Neural cell (in vitro differentiated cells): ENCODE results near the gene SPPL2A.

Experiments
- EP300 ChIP-seq: fragments of 450-650 bp; conservative IDR thresholded peaks from 2 replicates; pipeline ENCODE4 v1.6.1; 2014; ENCODE audit warnings: antibody characterized with exemption, mild to moderate bottlenecking, moderate library complexity; ENCODE audit not compliant: poor library complexity, severe bottlenecking
- EZH2 ChIP-seq: fragments of 200-600, 300-800 bp; shearing (Covaris generic), sonication (generic); IDR thresholded peaks from 2 replicates; pipeline ENCODE4 v1.6.1; 2014; ENCODE audit warnings: antibody characterized with exemption, low read length, borderline replicate concordance, mild to moderate bottlenecking; ENCODE audit not compliant: insufficient read depth, poor library complexity, severe bottlenecking
- MXI1 ChIP-seq: fragments of 450-650 bp; conservative IDR thresholded peaks from 2 replicates; pipeline ENCODE4 v1.6.1; 2014; ENCODE audit warnings: antibody characterized with exemption, mild to moderate bottlenecking; ENCODE audit not compliant: poor library complexity, severe bottlenecking
- POLR2AphosphoS5 ChIP-seq: IDR thresholded peaks from 2 replicates; pipeline ENCODE4 v1.6.1; 2012
- TF ChIP-seq, protein P1 (sequence below): fragments of 450-650 bp; IDR thresholded peaks from 2 replicates; pipeline ENCODE4 v1.5.1; 2014; ENCODE audit warnings: antibody characterized with exemption, mild to moderate bottlenecking, moderate library complexity; ENCODE audit not compliant: poor library complexity, severe bottlenecking
- TF ChIP-seq, protein P2 (sequence below): IDR thresholded peaks from 2 replicates; pipeline ENCODE4 v1.6.1; 2012; ENCODE audit warnings: borderline replicate concordance

DNA sequence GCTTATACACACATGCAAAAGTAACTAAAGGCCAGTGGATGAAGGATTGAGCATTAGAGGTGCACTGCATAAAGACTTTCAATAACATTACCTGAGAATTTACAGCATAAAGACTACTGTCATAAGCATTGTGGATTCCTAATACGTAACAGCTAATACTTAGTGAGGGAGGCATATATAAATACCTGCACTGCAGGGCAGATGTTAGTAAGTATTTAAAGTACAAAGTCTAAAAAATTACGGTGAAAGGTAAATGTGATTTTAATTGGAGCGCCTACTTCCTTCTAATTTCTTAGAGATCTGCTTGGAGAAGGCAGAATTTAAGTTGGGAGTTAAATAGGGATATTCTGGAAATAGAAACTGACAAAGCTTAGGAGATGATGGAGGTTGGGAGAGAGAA, 53.5 kb downstream of the SPPL2A start:
- TF ChIP-seq MXI1 (no peak), EZH2 (no peak), POLR2AphosphoS5 (no peak), EP300 (no peak)
- TF ChIP-seq, protein P1, sequence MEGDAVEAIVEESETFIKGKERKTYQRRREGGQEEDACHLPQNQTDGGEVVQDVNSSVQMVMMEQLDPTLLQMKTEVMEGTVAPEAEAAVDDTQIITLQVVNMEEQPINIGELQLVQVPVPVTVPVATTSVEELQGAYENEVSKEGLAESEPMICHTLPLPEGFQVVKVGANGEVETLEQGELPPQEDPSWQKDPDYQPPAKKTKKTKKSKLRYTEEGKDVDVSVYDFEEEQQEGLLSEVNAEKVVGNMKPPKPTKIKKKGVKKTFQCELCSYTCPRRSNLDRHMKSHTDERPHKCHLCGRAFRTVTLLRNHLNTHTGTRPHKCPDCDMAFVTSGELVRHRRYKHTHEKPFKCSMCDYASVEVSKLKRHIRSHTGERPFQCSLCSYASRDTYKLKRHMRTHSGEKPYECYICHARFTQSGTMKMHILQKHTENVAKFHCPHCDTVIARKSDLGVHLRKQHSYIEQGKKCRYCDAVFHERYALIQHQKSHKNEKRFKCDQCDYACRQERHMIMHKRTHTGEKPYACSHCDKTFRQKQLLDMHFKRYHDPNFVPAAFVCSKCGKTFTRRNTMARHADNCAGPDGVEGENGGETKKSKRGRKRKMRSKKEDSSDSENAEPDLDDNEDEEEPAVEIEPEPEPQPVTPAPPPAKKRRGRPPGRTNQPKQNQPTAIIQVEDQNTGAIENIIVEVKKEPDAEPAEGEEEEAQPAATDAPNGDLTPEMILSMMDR = no peak
- TF ChIP-seq, protein P2, sequence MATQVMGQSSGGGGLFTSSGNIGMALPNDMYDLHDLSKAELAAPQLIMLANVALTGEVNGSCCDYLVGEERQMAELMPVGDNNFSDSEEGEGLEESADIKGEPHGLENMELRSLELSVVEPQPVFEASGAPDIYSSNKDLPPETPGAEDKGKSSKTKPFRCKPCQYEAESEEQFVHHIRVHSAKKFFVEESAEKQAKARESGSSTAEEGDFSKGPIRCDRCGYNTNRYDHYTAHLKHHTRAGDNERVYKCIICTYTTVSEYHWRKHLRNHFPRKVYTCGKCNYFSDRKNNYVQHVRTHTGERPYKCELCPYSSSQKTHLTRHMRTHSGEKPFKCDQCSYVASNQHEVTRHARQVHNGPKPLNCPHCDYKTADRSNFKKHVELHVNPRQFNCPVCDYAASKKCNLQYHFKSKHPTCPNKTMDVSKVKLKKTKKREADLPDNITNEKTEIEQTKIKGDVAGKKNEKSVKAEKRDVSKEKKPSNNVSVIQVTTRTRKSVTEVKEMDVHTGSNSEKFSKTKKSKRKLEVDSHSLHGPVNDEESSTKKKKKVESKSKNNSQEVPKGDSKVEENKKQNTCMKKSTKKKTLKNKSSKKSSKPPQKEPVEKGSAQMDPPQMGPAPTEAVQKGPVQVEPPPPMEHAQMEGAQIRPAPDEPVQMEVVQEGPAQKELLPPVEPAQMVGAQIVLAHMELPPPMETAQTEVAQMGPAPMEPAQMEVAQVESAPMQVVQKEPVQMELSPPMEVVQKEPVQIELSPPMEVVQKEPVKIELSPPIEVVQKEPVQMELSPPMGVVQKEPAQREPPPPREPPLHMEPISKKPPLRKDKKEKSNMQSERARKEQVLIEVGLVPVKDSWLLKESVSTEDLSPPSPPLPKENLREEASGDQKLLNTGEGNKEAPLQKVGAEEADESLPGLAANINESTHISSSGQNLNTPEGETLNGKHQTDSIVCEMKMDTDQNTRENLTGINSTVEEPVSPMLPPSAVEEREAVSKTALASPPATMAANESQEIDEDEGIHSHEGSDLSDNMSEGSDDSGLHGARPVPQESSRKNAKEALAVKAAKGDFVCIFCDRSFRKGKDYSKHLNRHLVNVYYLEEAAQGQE = no peak
